ENCODE data around the gene MATN3.
"Not testable (repeated sequence)": the region's sequence is repeated elsewhere in the genome, so short reads cannot be mapped to it uniquely, and the experiment has no call there.

MATN3 gene

DNA sequence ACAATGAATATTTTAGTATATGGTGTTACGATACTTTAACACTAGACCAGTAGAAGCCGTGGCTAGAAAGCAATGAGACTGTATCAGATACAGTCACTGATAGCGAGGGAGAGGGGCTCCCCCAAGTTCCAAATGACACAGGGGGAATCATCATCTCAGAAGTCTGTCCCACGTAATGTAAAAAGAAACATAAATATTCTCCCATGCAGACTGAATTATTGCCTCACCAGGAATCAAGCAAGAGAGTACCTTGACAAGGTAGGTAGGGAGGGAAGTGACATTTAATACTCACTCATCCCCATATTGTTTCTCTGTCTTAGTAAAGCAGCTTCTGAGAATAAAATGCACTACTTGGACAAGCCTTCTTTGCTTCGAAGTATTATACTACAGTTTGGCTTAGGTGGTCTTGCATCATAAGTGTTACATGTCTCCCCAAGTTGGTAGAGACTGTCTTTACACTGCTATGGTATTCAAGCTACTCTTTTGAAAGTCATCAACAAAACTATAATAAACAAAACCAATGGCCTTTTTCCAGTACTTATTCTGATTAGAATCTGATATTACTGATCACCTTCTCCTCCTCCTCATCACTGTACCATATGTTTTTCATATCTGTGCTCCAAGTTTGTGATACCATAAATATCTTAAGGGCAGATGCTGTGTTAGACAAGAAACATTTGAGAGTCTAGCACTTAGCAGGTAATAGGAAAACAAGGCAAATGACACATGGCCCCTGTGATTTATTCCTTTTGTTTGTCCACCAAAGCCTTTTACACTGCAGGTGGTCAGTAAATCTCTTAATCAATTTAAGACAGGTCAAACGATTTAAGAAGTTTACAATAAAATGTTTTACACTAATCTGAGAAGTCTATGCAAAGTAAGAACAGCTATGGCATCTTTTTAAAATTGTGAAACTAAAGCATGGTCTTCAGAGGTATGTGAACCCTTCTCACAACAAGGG is 36.3 kb upstream of the MATN3 start:
- no peaks in the 10 kb centered on the region; the same call in 1 of the 2 replicates for H3K36me3 ChIP-seq (ENCODE audit: insufficient read depth, low read length)
- no peaks in the 10 kb centered on the region for H3K9me3 ChIP-seq (ENCODE audit: control insufficient read depth, insufficient read depth, low read length)
- H3K9ac ChIP-seq (ENCODE audit: low read depth, low read length) = peak overlapping the region; percentile 92; the same call in 1 of the 2 replicates
- peaks cover 5% of the 10 kb centered on the region; the same call in 1 of the 2 replicates for H3K4me1 ChIP-seq (ENCODE audit: insufficient read depth, low read length)

DNA sequence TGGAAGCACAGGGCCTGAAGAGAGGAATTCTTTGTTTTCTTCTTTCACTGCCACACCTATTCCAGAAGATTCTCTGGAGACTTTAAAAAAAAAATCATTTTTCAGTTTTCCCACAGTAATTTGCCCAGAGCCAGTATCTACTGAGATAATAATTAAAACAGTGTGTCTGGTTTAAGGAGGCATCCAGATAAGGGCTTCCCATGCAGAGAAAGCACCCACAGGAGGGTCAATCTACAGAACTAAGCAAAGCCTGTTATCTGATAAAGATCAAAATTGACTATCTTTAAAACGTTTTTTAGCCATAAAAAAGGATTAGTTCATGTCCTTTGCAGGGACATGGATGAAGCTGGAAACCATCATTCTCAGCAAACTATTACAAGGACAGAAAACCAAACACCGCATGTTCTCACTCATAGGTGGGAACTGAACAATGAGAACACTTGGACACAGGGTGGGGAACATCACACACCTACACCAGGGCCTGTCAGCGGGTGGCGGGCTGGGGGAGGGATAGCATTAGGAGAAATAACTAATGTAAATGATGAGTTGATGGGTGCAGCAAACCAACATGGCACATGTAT is 33.3 kb upstream of the MATN3 start:
- not testable (repeated sequence) for H3K9ac ChIP-seq (ENCODE audit: low read depth, low read length); H3K9me3 ChIP-seq (ENCODE audit: control insufficient read depth, insufficient read depth, low read length); H3K36me3 ChIP-seq (ENCODE audit: insufficient read depth, low read length); H3K4me1 ChIP-seq (ENCODE audit: insufficient read depth, low read length)

DNA sequence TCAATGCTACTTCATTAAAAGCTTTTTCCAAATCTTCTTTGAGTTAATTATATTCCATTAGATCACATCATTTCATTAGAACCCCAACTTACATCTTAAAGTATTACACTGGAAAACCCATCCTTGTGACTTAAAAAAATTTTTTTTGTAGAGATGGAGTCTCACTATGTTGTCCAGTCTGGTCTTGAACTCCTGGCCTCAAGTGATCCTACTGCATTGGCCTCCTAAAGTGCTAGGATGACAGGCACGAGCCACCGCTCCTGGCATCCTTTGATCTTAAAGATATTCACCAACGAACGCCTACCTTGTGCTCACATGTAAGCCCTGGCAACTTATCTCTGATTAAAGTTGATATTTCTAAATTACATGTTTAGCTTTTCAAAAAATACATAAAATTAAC is 32.3 kb upstream of the MATN3 start:
- Histone ChIP-seq H3K9ac (ENCODE audit: low read depth, low read length) (no peak overlapping the region), H3K9me3 (ENCODE audit: control insufficient read depth, insufficient read depth, low read length) (no peaks in the 10 kb centered on the region), H3K4me1 (ENCODE audit: insufficient read depth, low read length) (peaks cover 5% of the 10 kb centered on the region), H3K36me3 (ENCODE audit: insufficient read depth, low read length) (no peaks in the 10 kb centered on the region; the same call in 1 of the 2 replicates)

DNA sequence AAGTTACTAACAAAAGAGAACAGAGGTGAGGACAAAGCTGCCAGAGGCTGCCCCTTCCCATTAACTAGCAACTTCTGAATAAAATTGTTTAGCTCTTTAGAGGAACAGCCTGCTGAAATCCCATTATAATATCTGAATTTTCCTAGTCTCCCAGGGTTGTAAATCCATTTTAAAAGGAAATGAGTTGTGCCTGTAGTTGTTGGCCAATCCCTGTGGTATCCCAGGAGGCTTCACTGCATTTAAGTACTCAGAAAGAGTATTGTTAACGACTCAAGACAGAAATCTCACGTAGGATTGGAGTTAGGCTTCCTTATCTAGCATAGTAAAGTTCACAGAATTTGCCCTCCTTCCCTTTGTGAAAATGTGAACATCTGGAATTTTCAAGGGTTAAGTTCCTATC is 30.1 kb upstream of the MATN3 start:
- Histone ChIP-seq H3K4me1 (ENCODE audit: insufficient read depth, low read length) (peaks cover 5% of the 10 kb centered on the region), H3K36me3 (ENCODE audit: insufficient read depth, low read length) (peaks cover 6% of the 10 kb centered on the region), H3K9me3 (ENCODE audit: control insufficient read depth, insufficient read depth, low read length) (no peaks in the 10 kb centered on the region)

DNA sequence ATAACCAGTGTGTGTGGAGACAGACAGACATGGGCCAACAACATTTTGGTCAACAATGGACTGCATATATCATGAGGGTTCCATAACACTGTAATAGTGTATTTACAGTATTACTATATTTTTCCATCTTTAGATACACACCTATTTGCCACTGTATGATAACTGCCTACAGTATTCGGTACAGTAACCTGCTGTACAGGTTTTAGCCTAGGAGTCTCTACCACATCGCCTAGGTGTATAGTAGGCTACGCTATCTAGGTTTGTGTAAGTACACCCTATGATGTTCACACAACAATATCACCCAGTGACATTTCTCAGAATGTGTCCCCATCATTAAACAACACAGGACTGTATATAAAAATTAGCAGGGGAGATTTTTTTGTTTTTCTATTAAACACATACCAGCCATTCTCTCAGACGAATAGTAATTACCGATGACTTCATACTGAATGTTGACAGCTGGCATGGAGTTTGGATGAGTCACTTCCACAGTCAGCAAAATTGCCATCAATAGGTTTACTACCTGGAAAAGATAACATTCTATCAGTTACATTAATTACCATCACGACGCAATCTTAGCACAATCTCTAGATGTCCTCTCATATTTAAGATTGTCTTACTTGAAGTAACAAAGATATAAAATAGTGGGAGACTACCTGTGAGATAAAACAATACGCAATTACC is 28.2 kb upstream of the MATN3 start:
- H3K9ac ChIP-seq (ENCODE audit: low read depth, low read length) = no peak overlapping the region
- H3K36me3 ChIP-seq (ENCODE audit: insufficient read depth, low read length) = peaks cover 14% of the 10 kb centered on the region
- H3K9me3 ChIP-seq (ENCODE audit: control insufficient read depth, insufficient read depth, low read length) = no peaks in the 10 kb centered on the region
- peaks cover 5% of the 10 kb centered on the region for H3K4me1 ChIP-seq (ENCODE audit: insufficient read depth, low read length)

More for the DNA sequence above, 30.1 kb upstream of the MATN3 start:
- no peak overlapping the region for H3K9ac ChIP-seq (ENCODE audit: low read depth, low read length)

DNA sequence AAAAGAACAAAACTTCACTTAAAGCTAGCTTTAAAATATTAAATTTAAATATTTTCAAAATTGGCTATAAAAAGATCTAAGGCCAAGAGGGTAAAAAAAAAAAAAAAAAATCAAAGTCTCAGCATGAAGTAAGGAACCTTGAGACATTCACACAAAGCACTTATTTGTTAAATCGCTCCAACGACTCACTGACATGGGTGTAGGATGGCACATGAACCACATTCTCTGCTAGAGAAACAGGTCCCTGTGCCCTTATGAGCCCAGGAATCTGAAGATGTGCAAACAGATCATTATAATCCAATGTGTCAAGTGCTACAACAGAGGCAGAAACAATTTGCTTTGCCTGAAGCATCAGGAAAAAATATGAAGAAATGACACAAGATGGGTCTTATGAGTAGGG is 25.2 kb upstream of the MATN3 start:
- H3K4me1 ChIP-seq (ENCODE audit: insufficient read depth, low read length) = no peaks in the 10 kb centered on the region; the same call in 1 of the 2 replicates
- H3K36me3 ChIP-seq (ENCODE audit: insufficient read depth, low read length) = peaks cover 29% of the 10 kb centered on the region
- no peaks in the 10 kb centered on the region for H3K9me3 ChIP-seq (ENCODE audit: control insufficient read depth, insufficient read depth, low read length)
- H3K9ac ChIP-seq (ENCODE audit: low read depth, low read length) = no peak overlapping the region

DNA sequence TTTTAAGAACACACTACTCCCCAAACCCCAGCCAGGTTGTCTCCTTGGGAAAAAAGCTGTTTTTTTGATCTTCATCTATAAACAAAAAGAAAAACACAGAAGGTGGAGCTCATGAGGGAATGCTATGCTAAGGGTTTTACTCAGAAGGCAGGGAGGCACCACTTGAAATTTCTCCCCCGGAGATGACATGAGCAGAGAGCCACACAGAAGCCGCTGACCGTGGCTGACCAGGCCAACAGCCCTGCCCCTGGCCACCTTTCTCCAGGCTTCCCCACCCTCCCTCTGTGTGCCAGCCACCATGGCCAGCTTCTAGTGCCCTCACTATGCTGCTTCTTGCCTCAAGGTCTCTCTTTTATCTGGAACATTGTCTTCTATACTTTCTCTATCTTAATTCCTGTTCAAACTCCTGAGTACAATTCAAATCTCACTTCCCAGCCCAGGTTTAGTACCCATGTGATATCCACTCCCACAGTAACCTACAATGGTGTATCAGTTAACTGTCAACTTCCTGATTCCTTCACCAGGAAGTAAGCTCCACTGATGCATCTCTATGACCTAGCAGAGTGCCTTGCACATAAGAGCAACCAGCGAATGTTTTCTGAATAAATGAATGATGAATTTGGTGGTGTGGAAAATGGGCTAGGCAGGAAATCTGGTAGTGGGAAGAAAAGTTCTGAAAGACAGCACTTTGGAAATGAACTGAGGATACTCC is 23.6 kb upstream of the MATN3 start:
- H3K36me3 ChIP-seq (ENCODE audit: insufficient read depth, low read length) = peaks cover 35% of the 10 kb centered on the region
- H3K4me1 ChIP-seq (ENCODE audit: insufficient read depth, low read length) = no peaks in the 10 kb centered on the region
- no peaks in the 10 kb centered on the region for H3K9me3 ChIP-seq (ENCODE audit: control insufficient read depth, insufficient read depth, low read length)
- H3K9ac ChIP-seq (ENCODE audit: low read depth, low read length) = no peak overlapping the region

DNA sequence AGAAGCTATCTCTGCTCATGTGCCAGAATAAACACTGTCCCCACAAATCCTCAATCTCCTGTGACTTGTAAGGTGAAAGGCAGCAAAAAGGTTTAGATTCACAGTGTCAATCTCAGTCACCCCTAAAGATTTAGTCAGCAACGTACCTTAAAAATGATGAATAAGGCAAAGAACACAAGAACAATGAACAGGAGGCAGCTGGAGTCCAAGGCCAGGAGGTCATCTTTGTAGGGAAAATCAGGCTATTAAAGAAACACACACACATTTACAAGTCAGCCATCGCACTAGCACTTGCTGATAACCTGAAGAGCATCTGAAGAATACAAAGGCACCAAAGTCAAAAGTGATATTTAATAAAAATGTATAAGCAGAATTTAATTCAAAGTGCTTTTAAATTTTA is 22.4 kb upstream of the MATN3 start:
- Histone ChIP-seq H3K4me1 (ENCODE audit: insufficient read depth, low read length) (no peaks in the 10 kb centered on the region), H3K9me3 (ENCODE audit: control insufficient read depth, insufficient read depth, low read length) (no peaks in the 10 kb centered on the region), H3K9ac (ENCODE audit: low read depth, low read length) (no peak overlapping the region), H3K36me3 (ENCODE audit: insufficient read depth, low read length) (peaks cover 35% of the 10 kb centered on the region)

DNA sequence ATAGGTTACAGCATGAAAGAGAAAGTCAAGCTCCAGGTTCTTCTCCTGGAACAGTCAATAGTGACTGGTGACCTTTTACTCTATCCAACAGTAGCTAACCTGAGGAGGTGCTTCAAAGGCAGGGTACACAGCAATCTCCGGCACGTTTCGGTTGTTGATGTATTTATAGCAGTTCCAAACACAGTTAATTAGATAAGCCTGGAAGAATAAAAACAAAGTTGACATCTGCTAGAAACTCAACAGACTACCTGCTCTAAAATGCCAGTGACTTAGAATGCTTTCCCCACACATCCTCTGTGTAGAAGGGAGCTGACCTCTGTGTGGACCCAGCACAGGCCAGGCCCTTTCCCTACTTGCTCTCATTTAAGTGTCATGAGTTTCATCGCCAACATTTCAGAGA is 21.8 kb upstream of the MATN3 start:
- Histone ChIP-seq H3K9me3 (ENCODE audit: control insufficient read depth, insufficient read depth, low read length) (no peaks in the 10 kb centered on the region), H3K4me1 (ENCODE audit: insufficient read depth, low read length) (no peaks in the 10 kb centered on the region), H3K36me3 (ENCODE audit: insufficient read depth, low read length) (peaks cover 35% of the 10 kb centered on the region), H3K9ac (ENCODE audit: low read depth, low read length) (no peak overlapping the region)

DNA sequence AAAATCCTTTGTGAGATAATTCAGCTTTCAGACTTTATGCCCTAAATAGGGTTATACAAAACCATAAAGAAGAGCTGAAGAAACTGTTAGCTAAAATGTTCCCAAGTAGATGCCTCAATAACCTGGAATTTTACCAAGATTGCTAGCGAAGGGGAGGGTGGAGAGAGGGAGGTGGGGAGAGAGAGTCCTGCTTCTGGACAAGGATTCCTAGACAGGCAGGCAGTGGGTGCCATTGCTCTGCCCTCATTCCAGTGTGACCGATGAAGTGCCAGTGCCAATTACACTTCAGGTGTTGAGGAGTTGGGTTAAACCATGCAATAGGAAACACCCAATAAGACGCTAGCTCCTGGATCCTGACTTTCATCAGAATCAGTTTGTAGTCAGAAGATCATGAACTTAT is 20.9 kb upstream of the MATN3 start:
- Histone ChIP-seq H3K9ac (ENCODE audit: low read depth, low read length) (no peak overlapping the region), H3K9me3 (ENCODE audit: control insufficient read depth, insufficient read depth, low read length) (no peaks in the 10 kb centered on the region), H3K36me3 (ENCODE audit: insufficient read depth, low read length) (peaks cover 40% of the 10 kb centered on the region)

DNA sequence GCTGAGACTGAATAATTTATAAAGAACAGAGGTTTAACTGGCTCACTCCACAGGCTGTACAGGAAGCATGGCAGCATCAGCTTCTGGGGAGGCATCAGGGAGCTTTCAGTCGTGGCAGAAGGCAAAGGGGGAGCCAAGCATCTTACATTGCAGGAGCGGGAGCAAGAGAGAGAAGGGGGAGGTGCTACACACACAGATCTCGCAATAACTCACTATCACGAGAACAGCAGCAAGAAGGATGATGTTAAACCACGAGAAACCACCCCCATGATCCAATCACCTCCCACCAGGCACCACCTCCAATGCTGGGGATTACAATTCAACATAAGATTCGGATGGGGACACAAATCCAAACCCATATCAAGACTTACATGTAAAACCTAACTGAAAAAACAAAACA is 17.8 kb upstream of the MATN3 start:
- no peak overlapping the region for H3K9ac ChIP-seq (ENCODE audit: low read depth, low read length)
- H3K4me1 ChIP-seq (ENCODE audit: insufficient read depth, low read length) = no peaks in the 10 kb centered on the region
- H3K36me3 ChIP-seq (ENCODE audit: insufficient read depth, low read length) = peaks cover 27% of the 10 kb centered on the region
- H3K9me3 ChIP-seq (ENCODE audit: control insufficient read depth, insufficient read depth, low read length) = no peaks in the 10 kb centered on the region

More for the DNA sequence above, 20.9 kb upstream of the MATN3 start:
- H3K4me1 ChIP-seq (ENCODE audit: insufficient read depth, low read length) = no peaks in the 10 kb centered on the region

DNA sequence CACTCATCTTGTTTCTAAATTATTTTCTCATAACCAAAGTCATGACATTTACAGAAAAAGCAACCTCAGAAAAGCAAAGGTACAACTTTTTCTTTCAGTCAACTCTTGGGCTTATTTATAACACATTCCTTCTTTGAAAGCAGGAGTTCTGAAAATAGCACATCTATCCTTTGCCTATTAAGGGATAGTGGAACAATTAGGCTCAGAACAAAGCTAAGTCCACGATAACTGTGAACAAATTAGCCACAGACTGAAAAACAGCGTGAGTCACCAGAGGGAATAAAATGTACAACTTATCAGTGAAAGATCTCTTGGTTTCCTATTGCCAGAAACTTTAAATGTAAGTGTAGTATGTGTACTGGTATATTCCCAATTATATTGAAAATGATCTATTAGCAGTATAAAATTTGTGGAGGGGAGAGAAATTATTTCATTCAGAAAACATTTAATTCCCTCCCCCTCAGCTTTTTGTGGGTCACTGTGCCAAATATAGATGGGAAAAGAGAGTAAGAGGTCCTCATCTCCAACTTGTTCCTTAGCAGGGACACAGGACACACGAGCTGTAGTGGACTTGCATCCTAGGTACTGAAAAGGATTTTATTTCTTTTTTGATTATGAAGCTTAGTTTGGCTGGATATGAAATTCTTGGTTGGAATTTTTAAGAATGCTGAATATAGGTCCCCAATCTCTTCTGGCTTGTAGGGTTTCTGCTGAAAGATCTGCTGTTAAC is 15.4 kb upstream of the MATN3 start:
- Histone ChIP-seq H3K36me3 (ENCODE audit: insufficient read depth, low read length) (peaks cover 11% of the 10 kb centered on the region), H3K9ac (ENCODE audit: low read depth, low read length) (no peak overlapping the region), H3K9me3 (ENCODE audit: control insufficient read depth, insufficient read depth, low read length) (no peaks in the 10 kb centered on the region), H3K4me1 (ENCODE audit: insufficient read depth, low read length) (no peaks in the 10 kb centered on the region)

DNA sequence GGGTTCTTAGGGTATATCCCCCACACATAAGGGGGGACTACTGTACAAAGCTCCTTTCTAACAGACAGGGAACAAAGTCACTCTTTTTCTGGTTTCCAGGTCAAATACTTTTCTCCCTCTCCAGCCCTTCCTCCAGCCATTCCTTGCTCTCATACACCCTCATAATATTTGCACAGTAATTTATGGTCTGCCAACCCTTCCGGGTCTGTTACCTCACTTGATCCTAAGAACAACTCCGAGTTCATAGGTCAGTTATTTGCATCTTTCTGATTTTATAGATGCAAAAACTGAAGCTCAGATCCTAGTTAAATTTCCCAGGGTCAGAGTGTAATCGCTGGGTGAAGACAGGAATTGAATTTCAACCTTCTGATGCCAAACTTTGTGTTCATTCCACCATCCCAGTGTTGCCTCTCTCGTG is 14.8 kb upstream of the MATN3 start:
- peaks cover 11% of the 10 kb centered on the region for H3K36me3 ChIP-seq (ENCODE audit: insufficient read depth, low read length)
- no peaks in the 10 kb centered on the region for H3K9me3 ChIP-seq (ENCODE audit: control insufficient read depth, insufficient read depth, low read length)
- H3K4me1 ChIP-seq (ENCODE audit: insufficient read depth, low read length) = no peaks in the 10 kb centered on the region
- H3K9ac ChIP-seq (ENCODE audit: low read depth, low read length) = no peak overlapping the region
